ENCODE results near the gene CAMK1. TPM values are rescaled to one million over a fixed set of nuclear protein-coding genes. Genes with fewer than 3 reads are reported as not detected.

Gene CAMK1
- total RNA-seq, 1 experiment from 2014 or later = 9.7 TPM

DNA sequence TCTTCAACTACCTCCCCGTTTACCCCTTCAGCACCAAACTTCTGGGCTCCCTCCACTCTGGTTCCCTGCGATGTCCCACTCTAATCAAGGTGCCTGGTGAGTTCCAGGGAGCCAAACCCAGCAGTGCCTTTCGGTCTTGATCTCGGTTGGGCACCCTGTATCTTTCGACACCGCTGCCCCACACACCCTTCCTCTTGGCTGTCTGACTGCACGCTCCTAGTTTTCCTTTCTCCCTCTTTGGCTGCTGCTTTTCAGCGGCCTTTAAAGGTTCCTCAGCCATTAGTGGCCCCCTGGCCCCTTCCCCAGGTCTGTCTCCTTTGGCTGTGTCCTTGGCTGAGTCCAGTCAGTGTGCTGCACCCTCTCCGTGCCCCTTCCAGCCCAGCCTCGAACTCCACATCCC is 41.1 kb upstream of the CAMK1 start:
- Histone ChIP-seq H3K4me1 (ENCODE audit: control insufficient read depth, insufficient read depth, low read length) (peaks cover 15% of the 10 kb centered on the region), H3K27ac (ENCODE audit: low read length) (peak overlapping the region; percentile 63), H3K36me3 (ENCODE audit: control insufficient read depth, insufficient read depth, low read length) (no peaks in the 10 kb centered on the region), H3K9me3 (ENCODE audit: control insufficient read depth, insufficient read depth, low read depth, low read length) (no peaks in the 10 kb centered on the region), H3K4me3 (ENCODE audit: low read depth in 2 of 2, low read length in 2 of 2) (peak overlapping the region in 1 of 2 experiments; percentile 52; a peak in 3 of 4 replicates), H3K27me3 (ENCODE audit: control insufficient read depth, insufficient read depth, low read length) (no peaks in the 10 kb centered on the region)
- ChIA-PET CTCF (no interaction called here), POLR2A (no interaction called here)
- no peak for TF ChIP-seq POLR2AphosphoS5 (IDR thresholded peaks at IDR 0.05; ENCODE audit: low read depth, low read length)
- TF ChIP-seq, protein P1, sequence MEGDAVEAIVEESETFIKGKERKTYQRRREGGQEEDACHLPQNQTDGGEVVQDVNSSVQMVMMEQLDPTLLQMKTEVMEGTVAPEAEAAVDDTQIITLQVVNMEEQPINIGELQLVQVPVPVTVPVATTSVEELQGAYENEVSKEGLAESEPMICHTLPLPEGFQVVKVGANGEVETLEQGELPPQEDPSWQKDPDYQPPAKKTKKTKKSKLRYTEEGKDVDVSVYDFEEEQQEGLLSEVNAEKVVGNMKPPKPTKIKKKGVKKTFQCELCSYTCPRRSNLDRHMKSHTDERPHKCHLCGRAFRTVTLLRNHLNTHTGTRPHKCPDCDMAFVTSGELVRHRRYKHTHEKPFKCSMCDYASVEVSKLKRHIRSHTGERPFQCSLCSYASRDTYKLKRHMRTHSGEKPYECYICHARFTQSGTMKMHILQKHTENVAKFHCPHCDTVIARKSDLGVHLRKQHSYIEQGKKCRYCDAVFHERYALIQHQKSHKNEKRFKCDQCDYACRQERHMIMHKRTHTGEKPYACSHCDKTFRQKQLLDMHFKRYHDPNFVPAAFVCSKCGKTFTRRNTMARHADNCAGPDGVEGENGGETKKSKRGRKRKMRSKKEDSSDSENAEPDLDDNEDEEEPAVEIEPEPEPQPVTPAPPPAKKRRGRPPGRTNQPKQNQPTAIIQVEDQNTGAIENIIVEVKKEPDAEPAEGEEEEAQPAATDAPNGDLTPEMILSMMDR (IDR thresholded peaks at IDR 0.05) = no peak
- no peak for TF ChIP-seq SIN3A (IDR thresholded peaks at IDR 0.05; ENCODE audit: borderline replicate concordance, insufficient read depth, low read depth, low read length)
- TF ChIP-seq, protein P2, sequence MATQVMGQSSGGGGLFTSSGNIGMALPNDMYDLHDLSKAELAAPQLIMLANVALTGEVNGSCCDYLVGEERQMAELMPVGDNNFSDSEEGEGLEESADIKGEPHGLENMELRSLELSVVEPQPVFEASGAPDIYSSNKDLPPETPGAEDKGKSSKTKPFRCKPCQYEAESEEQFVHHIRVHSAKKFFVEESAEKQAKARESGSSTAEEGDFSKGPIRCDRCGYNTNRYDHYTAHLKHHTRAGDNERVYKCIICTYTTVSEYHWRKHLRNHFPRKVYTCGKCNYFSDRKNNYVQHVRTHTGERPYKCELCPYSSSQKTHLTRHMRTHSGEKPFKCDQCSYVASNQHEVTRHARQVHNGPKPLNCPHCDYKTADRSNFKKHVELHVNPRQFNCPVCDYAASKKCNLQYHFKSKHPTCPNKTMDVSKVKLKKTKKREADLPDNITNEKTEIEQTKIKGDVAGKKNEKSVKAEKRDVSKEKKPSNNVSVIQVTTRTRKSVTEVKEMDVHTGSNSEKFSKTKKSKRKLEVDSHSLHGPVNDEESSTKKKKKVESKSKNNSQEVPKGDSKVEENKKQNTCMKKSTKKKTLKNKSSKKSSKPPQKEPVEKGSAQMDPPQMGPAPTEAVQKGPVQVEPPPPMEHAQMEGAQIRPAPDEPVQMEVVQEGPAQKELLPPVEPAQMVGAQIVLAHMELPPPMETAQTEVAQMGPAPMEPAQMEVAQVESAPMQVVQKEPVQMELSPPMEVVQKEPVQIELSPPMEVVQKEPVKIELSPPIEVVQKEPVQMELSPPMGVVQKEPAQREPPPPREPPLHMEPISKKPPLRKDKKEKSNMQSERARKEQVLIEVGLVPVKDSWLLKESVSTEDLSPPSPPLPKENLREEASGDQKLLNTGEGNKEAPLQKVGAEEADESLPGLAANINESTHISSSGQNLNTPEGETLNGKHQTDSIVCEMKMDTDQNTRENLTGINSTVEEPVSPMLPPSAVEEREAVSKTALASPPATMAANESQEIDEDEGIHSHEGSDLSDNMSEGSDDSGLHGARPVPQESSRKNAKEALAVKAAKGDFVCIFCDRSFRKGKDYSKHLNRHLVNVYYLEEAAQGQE (IDR thresholded peaks at IDR 0.05; ENCODE audit: insufficient read depth in 1 of 2, low read depth in 2 of 2, low read length in 1 of 2) = no peak
- no peak for TF ChIP-seq TCF7L2 (IDR thresholded peaks at IDR 0.05; ENCODE audit: low read depth, low read length)
- intact Hi-C loops (cut with micrococcal nuclease; ENCODE audit: unreplicated experiment) = no loop called here
- DNase-seq (ENCODE audit: low read depth, low spot score) (no peak), ATAC-seq (no peak)
- BruUV-seq (replicated peaks) = no TSS peak
- in situ Hi-C loops (cut with HindIII; ENCODE audit: low pct_unique_long_range_greater_than_20kb, low sequenced_read_pairs) = no loop called here

DNA sequence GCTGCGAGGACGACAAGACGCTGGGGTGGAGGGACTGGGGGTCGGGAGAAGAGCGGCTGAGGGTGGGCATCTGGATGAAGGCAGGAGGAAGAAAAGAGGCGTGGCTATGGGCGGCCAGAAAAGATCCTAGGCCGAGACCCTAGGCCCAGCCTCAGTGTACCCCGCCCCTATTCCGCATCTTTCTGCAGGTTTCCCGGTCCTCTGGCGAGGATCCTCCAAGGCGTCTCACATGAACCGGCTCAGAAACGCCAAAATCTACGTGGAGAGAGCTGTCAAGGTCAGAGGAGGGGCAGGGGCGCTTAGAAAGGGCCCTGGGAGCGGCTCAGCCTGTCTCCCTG is 40.7 kb upstream of the CAMK1 start:
- ATAC-seq (no peak; the same call in 1 of the 2 replicates), DNase-seq (ENCODE audit: low read depth, low spot score) (no peak)
- H3K9me3 ChIP-seq (ENCODE audit: control insufficient read depth, insufficient read depth, low read depth, low read length) = no peaks in the 10 kb centered on the region
- intact Hi-C loops (cut with micrococcal nuclease; ENCODE audit: unreplicated experiment) (no loop called here), in situ Hi-C loops (cut with HindIII; ENCODE audit: low pct_unique_long_range_greater_than_20kb, low sequenced_read_pairs) (no loop called here)
- no peaks in the 10 kb centered on the region for H3K27me3 ChIP-seq (ENCODE audit: control insufficient read depth, insufficient read depth, low read length)
- H3K4me3 ChIP-seq (ENCODE audit: low read depth in 2 of 2, low read length in 2 of 2) = peak overlapping the region; percentile 49 to 52
- BruUV-seq (replicated peaks) = no TSS peak
- no peaks in the 10 kb centered on the region for H3K36me3 ChIP-seq (ENCODE audit: control insufficient read depth, insufficient read depth, low read length)
- no peak for TF ChIP-seq POLR2AphosphoS5 (IDR thresholded peaks at IDR 0.05; ENCODE audit: low read depth, low read length)
- H3K4me1 ChIP-seq (ENCODE audit: control insufficient read depth, insufficient read depth, low read length) = peaks cover 15% of the 10 kb centered on the region
- POLR2A ChIA-PET = interaction anchor here (0.6 kb wide), 1 partner anchor 306 kb away, joined by 3 read pairs; no protein-coding TSS in a partner anchor
- CTCF ChIA-PET = no interaction called here
- H3K27ac ChIP-seq (ENCODE audit: low read length) = peak overlapping the region; percentile 63

DNA sequence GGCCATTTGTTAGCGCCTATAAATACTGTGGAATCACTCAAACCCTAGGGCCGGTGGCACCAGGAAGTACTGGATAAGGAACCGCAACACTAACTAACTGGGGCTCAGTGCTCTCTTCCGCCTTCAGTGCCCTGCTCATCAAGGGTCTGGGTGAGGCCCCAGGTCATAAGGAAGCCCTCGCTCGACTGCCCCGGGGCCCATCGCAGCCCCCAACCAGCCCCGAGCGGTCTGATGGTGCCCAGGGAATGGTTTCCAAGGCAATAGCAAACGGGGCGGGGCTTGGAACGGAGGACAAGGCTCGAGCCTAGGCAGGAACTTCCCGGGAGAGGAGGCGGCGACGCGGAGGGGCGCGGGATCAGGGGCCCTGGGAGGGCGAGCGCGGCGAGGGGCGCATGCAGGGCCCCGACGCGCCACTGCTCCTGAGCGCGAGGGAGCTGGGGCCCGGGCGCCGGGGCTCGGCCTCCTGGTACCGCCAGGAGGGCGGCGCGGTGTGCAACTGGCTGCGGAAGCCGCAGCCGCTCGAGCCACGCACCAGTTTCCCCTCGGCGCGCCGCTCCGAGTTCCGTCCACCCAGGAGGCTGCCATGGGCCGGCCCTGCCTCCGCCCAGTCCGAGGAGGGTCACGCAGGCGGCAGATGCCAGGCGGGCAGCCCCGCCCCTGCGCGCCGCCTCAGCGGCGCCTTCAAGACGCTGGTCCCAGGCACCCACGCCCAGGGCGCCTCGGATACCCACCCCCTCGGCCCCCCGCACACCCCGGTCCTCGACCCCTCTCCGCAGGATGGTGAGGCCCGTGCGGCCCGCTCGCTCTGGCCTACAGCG is 40.1 kb upstream of the CAMK1 start, which contains the start of gene TTLL3:
Gene TTLL3, plus strand, starts transcription at position 648 of the 818 bp plus-strand sequence. CDS start 400 bp downstream, outside the sequence.
- Histone ChIP-seq H3K9me3 (ENCODE audit: control insufficient read depth, insufficient read depth, low read depth, low read length) (no peaks in the 10 kb centered on the region), H3K27ac (ENCODE audit: low read length) (peak within 1 kb of the TSS; percentile 65), H3K36me3 (ENCODE audit: control insufficient read depth, insufficient read depth, low read length) (0 out of 2 replicates have a peak, but pooled peaks cover 2% of the 10 kb centered on the region), H3K27me3 (ENCODE audit: control insufficient read depth, insufficient read depth, low read length) (no peaks in the 10 kb centered on the region), H3K4me3 (ENCODE audit: low read depth in 2 of 2, low read length in 2 of 2) (peak within 1 kb of the TSS; percentile 49 to 52), H3K4me1 (ENCODE audit: control insufficient read depth, insufficient read depth, low read length) (peaks cover 15% of the 10 kb centered on the region)
- in situ Hi-C loops (cut with HindIII; ENCODE audit: low pct_unique_long_range_greater_than_20kb, low sequenced_read_pairs) (no loop called here), intact Hi-C loops (cut with micrococcal nuclease; ENCODE audit: unreplicated experiment) (no loop called here)
- DNase-seq (ENCODE audit: low read depth, low spot score) = no peak
- ChIA-PET CTCF (no interaction called here), POLR2A (interaction anchor here (0.5 to 0.8 kb wide), 3 partner anchors 17 to 451 kb away, joined by 3 to 8 read pairs (median 4); partner anchors contain the start of gene ARPC4)
- TF ChIP-seq, protein P2 (IDR thresholded peaks at IDR 0.05; ENCODE audit: insufficient read depth in 1 of 2, low read depth in 2 of 2, low read length in 1 of 2) = 0 out of 4 replicates have a peak, but pooled peaks of 1 of the 2 experiments have one; percentile 26
- TF ChIP-seq TCF7L2 (IDR thresholded peaks at IDR 0.05; ENCODE audit: low read depth, low read length) (no peak), POLR2AphosphoS5 (IDR thresholded peaks at IDR 0.05; ENCODE audit: low read depth, low read length) (peak; percentile 69)
- TF ChIP-seq, protein P1 (IDR thresholded peaks at IDR 0.05) = no peak
- peak; percentile 84 for ATAC-seq
- no TSS peak for BruUV-seq (replicated peaks)

All from Panc1 (cell line).